SJSA1 (cell line): ENCODE data around the gene ADH4. TPM values are rescaled to one million over a fixed set of nuclear protein-coding genes. Genes with fewer than 3 reads are reported as not detected.

Source experiments
- DNase-seq, 2 experiments: peaks; one replicate each; pipeline ENCODE4 v3.0.0-alpha.2; 2015 to 2020; ENCODE audit warnings: low spot score in 2 of 2, low read depth in 1 of 2
- H3K27ac ChIP-seq: fragments of 250-450 bp; sonication (Bioruptor Pico); 2 replicates; pipeline ENCODE4 v1.5.1; 2020; ENCODE audit warnings: mild to moderate bottlenecking, moderate library complexity
- H3K27me3 ChIP-seq: fragments of 250-450 bp; sonication (Bioruptor Pico); replicated peaks from 2 replicates; pipeline ENCODE4 v1.5.1; 2020; ENCODE audit warnings: mild to moderate bottlenecking, moderate library complexity
- H3K36me3 ChIP-seq: fragments of 250-450 bp; sonication (Bioruptor Pico); 2 replicates; pipeline ENCODE4 v1.5.1; 2020; ENCODE audit warnings: mild to moderate bottlenecking
- H3K4me1 ChIP-seq: fragments of 250-450 bp; sonication (Bioruptor Pico); replicated peaks from 2 replicates; pipeline ENCODE4 v1.6.1; 2021; ENCODE audit warnings: mild to moderate bottlenecking
- H3K4me3 ChIP-seq: fragments of 250-450 bp; sonication (Bioruptor Pico); 2 replicates; pipeline ENCODE4 v1.5.1; 2020; ENCODE audit warnings: mild to moderate bottlenecking
- H3K9me3 ChIP-seq: fragments of 250-450 bp; sonication (Bioruptor Pico); replicated peaks from 2 replicates; pipeline ENCODE4 v1.5.1; 2020; ENCODE audit warnings: mild to moderate bottlenecking
- total RNA-seq: library from RNA; depleted of rRNA; stranded (reverse); fragments of >200 nt; shearing (Covaris generic); gene quantifications from 2 replicates; pipeline ENCODE4 v1.2.3, GENCODE V29; 2014

ADH4 gene
- total RNA-seq, 1 experiment from 2014 or later = not detected

GRCh38 chr4:99154658-99155342 lies 10.7 kb upstream of the ADH4 start:
- Histone ChIP-seq H3K9me3 (no peaks in the 10 kb centered on the region), H3K27me3 (no peaks in the 10 kb centered on the region), H3K36me3 (no peaks in the 10 kb centered on the region), H3K27ac (no peak overlapping the region), H3K4me1 (no peaks in the 10 kb centered on the region), H3K4me3 (no peak overlapping the region)
- DNase-seq = no peak

GRCh38 chr4:99151995-99152394 lies 7.9 kb upstream of the ADH4 start:
- no peak overlapping the region for H3K27ac ChIP-seq
- no peak overlapping the region for H3K4me3 ChIP-seq
- no peak for DNase-seq
- no peaks in the 10 kb centered on the region for H3K36me3 ChIP-seq
- no peaks in the 10 kb centered on the region for H3K4me1 ChIP-seq
- no peaks in the 10 kb centered on the region for H3K9me3 ChIP-seq
- H3K27me3 ChIP-seq = no peaks in the 10 kb centered on the region

- Histone ChIP-seq H3K27me3 (no peaks in the 10 kb centered on the region), H3K4me3 (no peak overlapping the region), H3K36me3 (no peaks in the 10 kb centered on the region), H3K4me1 (no peaks in the 10 kb centered on the region), H3K27ac (no peak overlapping the region), H3K9me3 (no peaks in the 10 kb centered on the region)
- DNase-seq = no peak
These were observed 7.4 kb upstream of the ADH4 start for GRCh38 chr4:99151452-99151851.

- no peak overlapping the region for H3K27ac ChIP-seq
- H3K4me1 ChIP-seq = no peaks in the 10 kb centered on the region
- no peak for DNase-seq
- H3K36me3 ChIP-seq = no peaks in the 10 kb centered on the region
- no peaks in the 10 kb centered on the region for H3K9me3 ChIP-seq
- H3K27me3 ChIP-seq = no peaks in the 10 kb centered on the region
- no peak overlapping the region for H3K4me3 ChIP-seq
These were observed 5.4 kb upstream of the ADH4 start for GRCh38 chr4:99149426-99150019.

GRCh38 chr4:99148550-99148949 lies 4.5 kb upstream of the ADH4 start:
- no peaks in the 10 kb centered on the region for H3K36me3 ChIP-seq
- no peak overlapping the region for H3K4me3 ChIP-seq
- no peaks in the 10 kb centered on the region for H3K27me3 ChIP-seq
- no peak overlapping the region for H3K27ac ChIP-seq
- no peaks in the 10 kb centered on the region for H3K9me3 ChIP-seq
- no peaks in the 10 kb centered on the region for H3K4me1 ChIP-seq
- no peak for DNase-seq

GRCh38 chr4:99144587-99144986 lies 490 bp upstream of the ADH4 start:
- no peaks in the 10 kb centered on the region for H3K4me1 ChIP-seq
- H3K9me3 ChIP-seq = no peaks in the 10 kb centered on the region
- H3K36me3 ChIP-seq = no peaks in the 10 kb centered on the region
- no peaks in the 10 kb centered on the region for H3K27me3 ChIP-seq
- no peak overlapping the region for H3K27ac ChIP-seq
- DNase-seq = no peak
- no peak overlapping the region for H3K4me3 ChIP-seq

- H3K27ac ChIP-seq = no peak overlapping the region
These were observed 7.8 kb downstream of the ADH4 start for GRCh38 chr4:99136329-99136728.

GRCh38 chr4:99135541-99136162 lies 8.4 kb downstream of the ADH4 start:
- no peak for DNase-seq
- Histone ChIP-seq H3K9me3 (no peaks in the 10 kb centered on the region), H3K36me3 (no peaks in the 10 kb centered on the region), H3K4me3 (no peak overlapping the region), H3K4me1 (no peaks in the 10 kb centered on the region), H3K27me3 (no peaks in the 10 kb centered on the region), H3K27ac (no peak overlapping the region)

More at GRCh38 chr4:99136329-99136728, 7.8 kb downstream of the ADH4 start:
- no peak for DNase-seq
- Histone ChIP-seq H3K9me3 (no peaks in the 10 kb centered on the region), H3K36me3 (no peaks in the 10 kb centered on the region), H3K27me3 (no peaks in the 10 kb centered on the region), H3K4me3 (no peak overlapping the region), H3K4me1 (no peaks in the 10 kb centered on the region)

- H3K36me3 ChIP-seq = no peaks in the 10 kb centered on the region
- no peak for DNase-seq
- H3K27ac ChIP-seq = no peak overlapping the region
- H3K4me3 ChIP-seq = no peak overlapping the region
- H3K9me3 ChIP-seq = no peaks in the 10 kb centered on the region
- no peaks in the 10 kb centered on the region for H3K4me1 ChIP-seq
- no peaks in the 10 kb centered on the region for H3K27me3 ChIP-seq
These were observed 9.5 kb downstream of the ADH4 start for GRCh38 chr4:99134586-99134985.

- no peak overlapping the region for H3K27ac ChIP-seq
- H3K4me3 ChIP-seq = no peak overlapping the region
- no peaks in the 10 kb centered on the region for H3K9me3 ChIP-seq
- H3K36me3 ChIP-seq = no peaks in the 10 kb centered on the region
- DNase-seq = no peak
- no peaks in the 10 kb centered on the region for H3K4me1 ChIP-seq
- no peaks in the 10 kb centered on the region for H3K27me3 ChIP-seq
These were observed 12.7 kb downstream of the ADH4 start for GRCh38 chr4:99131378-99131777.

- DNase-seq = no peak
- Histone ChIP-seq H3K9me3 (no peaks in the 10 kb centered on the region), H3K36me3 (no peaks in the 10 kb centered on the region), H3K27ac (no peak overlapping the region), H3K4me1 (no peaks in the 10 kb centered on the region), H3K27me3 (no peaks in the 10 kb centered on the region), H3K4me3 (no peak overlapping the region)
These were observed 17.7 kb downstream of the ADH4 start for GRCh38 chr4:99126376-99126775.

- Histone ChIP-seq H3K36me3 (no peaks in the 10 kb centered on the region), H3K9me3 (no peaks in the 10 kb centered on the region), H3K4me1 (no peaks in the 10 kb centered on the region), H3K4me3 (no peak overlapping the region), H3K27ac (no peak overlapping the region), H3K27me3 (no peaks in the 10 kb centered on the region)
- DNase-seq = no peak
These were observed 23.1 kb downstream of the ADH4 start for GRCh38 chr4:99121008-99121407.

- no peak for DNase-seq
- no peaks in the 10 kb centered on the region for H3K36me3 ChIP-seq
- no peaks in the 10 kb centered on the region for H3K27me3 ChIP-seq
- no peak overlapping the region for H3K4me3 ChIP-seq
- no peak overlapping the region for H3K27ac ChIP-seq
- H3K4me1 ChIP-seq = no peaks in the 10 kb centered on the region
- H3K9me3 ChIP-seq = no peaks in the 10 kb centered on the region
These were observed 23.6 kb downstream of the ADH4 start for GRCh38 chr4:99120501-99120900.

GRCh38 chr4:99117876-99118693 lies 26.0 kb downstream of the ADH4 start:
- no peaks in the 10 kb centered on the region for H3K36me3 ChIP-seq
- H3K27me3 ChIP-seq = no peaks in the 10 kb centered on the region
- DNase-seq = peak in 1 of 2 experiments; percentile 18
- H3K27ac ChIP-seq = no peak overlapping the region
- no peaks in the 10 kb centered on the region for H3K9me3 ChIP-seq
- H3K4me1 ChIP-seq = no peaks in the 10 kb centered on the region
- H3K4me3 ChIP-seq = no peak overlapping the region
